Right cardiac atrium (tissue), 5 donors: Measurements from ENCODE around the gene NOL6. TPM values are rescaled to one million over a fixed set of nuclear protein-coding genes. Genes with fewer than 3 reads are reported as not detected.
A peak's percentile ranks its signal among the peaks of the same experiment; 100 is the strongest.

Experiments
- ATAC-seq, 2 donors: fragments of 200-7000 bp; cut with Tn5 transposase; one replicate each; pipeline versions ENCODE4 v1.8.0 to v1.9.1; 2020; ENCODE audit warnings: moderate library complexity in 2 of 2, mild to moderate bottlenecking in 1 of 2
- DNase-seq, 3 donors: peaks; one replicate each; pipeline ENCODE4 v3.0.0-alpha.2; 2020
- H3K27ac ChIP-seq: one replicate; pipeline ENCODE4 v1.5.1; 2013; ENCODE audit warnings: mild to moderate bottlenecking, low read length, control low read depth, moderate library complexity
- H3K27me3 ChIP-seq: one replicate; pipeline ENCODE4 v1.6.1; 2013; ENCODE audit not compliant: control insufficient read depth, insufficient read depth
- H3K4me1 ChIP-seq: one replicate; pipeline ENCODE4 v1.6.1; 2013; ENCODE audit warnings: low read length; ENCODE audit not compliant: control insufficient read depth, insufficient read depth
- H3K4me3 ChIP-seq: one replicate; pipeline ENCODE4 v1.5.1; 2013; ENCODE audit warnings: low read length, control low read depth
- H3K9me3 ChIP-seq: one replicate; pipeline ENCODE4 v1.6.1; 2013; ENCODE audit warnings: low read length; ENCODE audit not compliant: control insufficient read depth
- WGBS: extraction: QIAGEN DNeasy Blood & Tissue Kit; methylation state at CpG from one replicate; pipeline ENCODE4 v1.1.7; 2013; 5-methylcytosine and 5-hydroxymethylcytosine counted together
- intact Hi-C, 4 donors: fragments of 100-400 bp; cut with DNase I; formaldehyde crosslinking; loops; one replicate each; pipeline versions ENCODE4 v1.11.0 to v1.14.0; 2022 to 2023
- polyA plus RNA-seq: library from polyadenylated mRNA; stranded (reverse); fragments of 200-250 nt; gene quantifications from one replicate; pipeline ENCODE4 v1.2.3, GENCODE V29; 2013
- total RNA-seq, 4 donors: library from RNA; stranded (reverse); fragmentation: NEBNext Ultra II Directional; extraction: Animal tissue kit (Norgen Biotek cat#: 25700); gene quantifications; one replicate each; pipeline ENCODE4 v1.2.1, GENCODE V29; 2021
- donor health status: healthy with polysubstance abuse.
- donor health status: DM: no; HTN: yes; CAD: no.
- donor health status: DM: no; HTN: no; CAD: no.
- donor health status: DM: no; HTN: yes; CAD: no; lungs with severe emphysema.
- donor health status: DM: yes; HTN: yes; CAD: no.

The NOL6 gene
- total and polyA plus RNA-seq, 5 donors = 13.5 to 24.6 (median 15.2) TPM

- Histone ChIP-seq H3K9me3 (no peaks in the 10 kb centered on the region), H3K4me3 (no peak overlapping the region), H3K4me1 (peaks cover 7% of the 10 kb centered on the region), H3K27ac (no peak overlapping the region), H3K27me3 (no peaks in the 10 kb centered on the region)
- DNase-seq (no peak), ATAC-seq (no peak)
- 88% methylated on average over 9 of the region's 9 CpGs for WGBS
- intact Hi-C loops = no loop called here
Measured at GRCh38 chr9:33443047-33443446, 30.7 kb downstream of the NOL6 start.

GRCh38 chr9:33442125-33442524 lies 31.6 kb downstream of the NOL6 start:
- H3K4me3 ChIP-seq = no peak overlapping the region
- DNase-seq (no peak), ATAC-seq (no peak)
- H3K27ac ChIP-seq = no peak overlapping the region
- H3K9me3 ChIP-seq = no peaks in the 10 kb centered on the region
- peaks cover 7% of the 10 kb centered on the region for H3K4me1 ChIP-seq
- no peaks in the 10 kb centered on the region for H3K27me3 ChIP-seq
- 94% methylated on average over 15 of the region's 15 CpGs for WGBS
- intact Hi-C loops = no loop called here

- H3K4me1 ChIP-seq = peaks cover 7% of the 10 kb centered on the region
- no peak for ATAC-seq
- DNase-seq = no peak
- H3K4me3 ChIP-seq = no peak overlapping the region
- intact Hi-C loops = no loop called here
- WGBS = 94% methylated on average over 1 of the region's 1 CpG
- H3K9me3 ChIP-seq = no peaks in the 10 kb centered on the region
- no peaks in the 10 kb centered on the region for H3K27me3 ChIP-seq
- no peak overlapping the region for H3K27ac ChIP-seq
Measured at GRCh38 chr9:33440609-33441008, 33.1 kb downstream of the NOL6 start.

- ATAC-seq (no peak), DNase-seq (no peak)
- WGBS = 93% methylated on average over 7 of the region's 7 CpGs
- H3K27ac ChIP-seq = no peak overlapping the region
- intact Hi-C loops = no loop called here
- H3K4me3 ChIP-seq = no peak overlapping the region
- peaks cover 6% of the 10 kb centered on the region for H3K4me1 ChIP-seq
- H3K27me3 ChIP-seq = no peaks in the 10 kb centered on the region
- H3K9me3 ChIP-seq = no peaks in the 10 kb centered on the region
Measured at GRCh38 chr9:33440204-33440603, 33.5 kb downstream of the NOL6 start.

- H3K27me3 ChIP-seq = no peaks in the 10 kb centered on the region
- 65% methylated on average over 6 of the region's 6 CpGs for WGBS
- no peaks in the 10 kb centered on the region for H3K9me3 ChIP-seq
- no peak overlapping the region for H3K4me3 ChIP-seq
- no peak overlapping the region for H3K27ac ChIP-seq
- intact Hi-C loops = no loop called here
- peak in 1 of 2 donors; percentile 46 for ATAC-seq
- H3K4me1 ChIP-seq = peaks cover 6% of the 10 kb centered on the region
- no peak for DNase-seq
Measured at GRCh38 chr9:33439731-33440130, 34.0 kb downstream of the NOL6 start.

GRCh38 chr9:33438926-33439680 lies 34.6 kb downstream of the NOL6 start:
- intact Hi-C loops = no loop called here
- Histone ChIP-seq H3K4me3 (no peak overlapping the region), H3K9me3 (no peaks in the 10 kb centered on the region), H3K27me3 (no peaks in the 10 kb centered on the region), H3K27ac (no peak overlapping the region), H3K4me1 (peaks cover 6% of the 10 kb centered on the region)
- peak in 1 of 3 donors; percentile 34 for DNase-seq
- ATAC-seq = peak in 1 of 2 donors; percentile 30
- WGBS = 44% methylated on average over 7 of the region's 7 CpGs

GRCh38 chr9:33437898-33438297 lies 35.8 kb downstream of the NOL6 start:
- intact Hi-C loops = no loop called here
- ATAC-seq = no peak
- Histone ChIP-seq H3K27me3 (no peaks in the 10 kb centered on the region), H3K4me1 (peaks cover 6% of the 10 kb centered on the region), H3K9me3 (no peaks in the 10 kb centered on the region), H3K27ac (no peak overlapping the region), H3K4me3 (no peak overlapping the region)
- DNase-seq = no peak
- 92% methylated on average over 1 of the region's 1 CpG for WGBS

- Histone ChIP-seq H3K9me3 (no peaks in the 10 kb centered on the region), H3K4me3 (no peak overlapping the region), H3K27me3 (no peaks in the 10 kb centered on the region), H3K4me1 (peaks cover 6% of the 10 kb centered on the region), H3K27ac (no peak overlapping the region)
- intact Hi-C loops = no loop called here
- peak in 1 of 2 donors; percentile 34 for ATAC-seq
- peak in 1 of 3 donors; percentile 18 for DNase-seq
- WGBS = 40% methylated on average over 2 of the region's 2 CpGs
Measured at GRCh38 chr9:33437205-33437604, 36.5 kb downstream of the NOL6 start.

- intact Hi-C loops = no loop called here
- Histone ChIP-seq H3K27me3 (no peaks in the 10 kb centered on the region), H3K27ac (no peak overlapping the region), H3K4me1 (peaks cover 6% of the 10 kb centered on the region), H3K9me3 (no peaks in the 10 kb centered on the region), H3K4me3 (no peak overlapping the region)
- ATAC-seq (peak in 1 of 2 donors; percentile 72), DNase-seq (peak in 2 of 3 donors; percentile 61 to 65)
- 47% methylated on average over 8 of the region's 8 CpGs for WGBS
Measured at GRCh38 chr9:33436445-33436844, 37.3 kb downstream of the NOL6 start.

- ATAC-seq = peak in 1 of 2 donors; percentile 4
- Histone ChIP-seq H3K4me1 (peaks cover 9% of the 10 kb centered on the region), H3K9me3 (no peaks in the 10 kb centered on the region), H3K27me3 (no peaks in the 10 kb centered on the region), H3K4me3 (no peak overlapping the region), H3K27ac (no peak overlapping the region)
- intact Hi-C loops = no loop called here
- peak in 1 of 3 donors; percentile 11 for DNase-seq
- 64% methylated on average over 8 of the region's 8 CpGs for WGBS
Measured at GRCh38 chr9:33435821-33436277, 37.9 kb downstream of the NOL6 start.

GRCh38 chr9:33434317-33435105 lies 39.2 kb downstream of the NOL6 start:
- intact Hi-C loops = no loop called here
- no peaks in the 10 kb centered on the region for H3K9me3 ChIP-seq
- H3K27ac ChIP-seq = no peak overlapping the region
- H3K4me3 ChIP-seq = no peak overlapping the region
- ATAC-seq (no peak), DNase-seq (peak in 1 of 3 donors; percentile 60)
- 75% methylated on average over 16 of the region's 16 CpGs for WGBS
- H3K4me1 ChIP-seq = peaks cover 9% of the 10 kb centered on the region
- no peaks in the 10 kb centered on the region for H3K27me3 ChIP-seq
